GM21576 (cell line): ENCODE measurements around the gene FAM228B.
A peak's percentile ranks its signal among the peaks of the same experiment; 100 is the strongest.
"Not testable (repeated sequence)": the region's sequence is repeated elsewhere in the genome, so short reads cannot be mapped to it uniquely, and the experiment has no call there.

Experiments used
- ATAC-seq: cut with Tn5 transposase; IDR thresholded peaks from one replicate; pipeline ENCODE4 v1.9.1; 2021; ENCODE audit warnings: mild to moderate bottlenecking, moderate library complexity; ENCODE audit not compliant: unreplicated experiment

FAM228B gene

GRCh38 chr2:24123195-24123921, at the start of gene FAM228B, which contains the start of gene PFN4:
Gene FAM228B, plus strand, starts transcription at chr2:24123469. Its CDS starts 893 bp downstream, at chr2:24124362.
Gene PFN4, minus strand, starts transcription at chr2:24123334. Its CDS starts 799 bp downstream, at chr2:24122535.
- ATAC-seq = peak; percentile 74

GRCh38 chr2:24073816-24074215, 49.5 kb upstream of the FAM228B start:
- ATAC-seq = no peak

GRCh38 chr2:24075259-24075658, 48.0 kb upstream of the FAM228B start:
- ATAC-seq = no peak

GRCh38 chr2:24075915-24076848, 47.1 kb upstream of the FAM228B start, which contains the start of gene SF3B6:
Gene SF3B6, minus strand, starts transcription at chr2:24076326. Its CDS starts 97 bp downstream, at chr2:24076229.
- ATAC-seq = peak; percentile 93

GRCh38 chr2:24076849-24077534, 46.3 kb upstream of the FAM228B start:
- peak; percentile 2 for ATAC-seq

GRCh38 chr2:24077535-24077877, 45.8 kb upstream of the FAM228B start:
- no peak for ATAC-seq

GRCh38 chr2:24077879-24078278, 45.4 kb upstream of the FAM228B start:
- ATAC-seq = no peak

GRCh38 chr2:24080701-24081100, 42.6 kb upstream of the FAM228B start:
- ATAC-seq = no peak

GRCh38 chr2:24082787-24083566, 40.3 kb upstream of the FAM228B start:
- no peak for ATAC-seq

- peak; percentile 74 for ATAC-seq
Measured at GRCh38 chr2:24083567-24084385, 39.5 kb upstream of the FAM228B start.

- peak; percentile 79 for ATAC-seq
Measured at GRCh38 chr2:24084386-24085199, 38.7 kb upstream of the FAM228B start, which contains the start of gene TP53I3. Gene TP53I3, minus strand, starts transcription at chr2:24084834. Its CDS starts 508 bp downstream, at chr2:24084326.

GRCh38 chr2:24085200-24085489, 38.1 kb upstream of the FAM228B start:
- no peak for ATAC-seq

GRCh38 chr2:24086241-24086640, 37.0 kb upstream of the FAM228B start:
- no peak for ATAC-seq

GRCh38 chr2:24087032-24087431, 36.2 kb upstream of the FAM228B start:
- no peak for ATAC-seq

GRCh38 chr2:24088821-24089359, 34.4 kb upstream of the FAM228B start:
- ATAC-seq = no peak

GRCh38 chr2:24093270-24093669, 30.0 kb upstream of the FAM228B start:
- ATAC-seq = not testable (repeated sequence)

GRCh38 chr2:24095171-24095677, 28.0 kb upstream of the FAM228B start:
- ATAC-seq = not testable (repeated sequence)

GRCh38 chr2:24100732-24101131, 22.5 kb upstream of the FAM228B start:
- not testable (repeated sequence) for ATAC-seq
